Left ventricle myocardium inferior (tissue), 1 donor: ENCODE results near the gene GPRC5D. TPM values are rescaled to one million over a fixed set of nuclear protein-coding genes. Genes with fewer than 3 reads are reported as not detected.

Experiments used
- DNase-seq: peaks from one replicate; pipeline ENCODE4 v3.0.0-alpha.2; 2020
- H3K27ac ChIP-seq: fragments of 200-600 bp; replicated peaks from 2 replicates; pipeline ENCODE4 v1.8.0; 2021
- H3K27me3 ChIP-seq: fragments of 200-600 bp; 2 replicates; pipeline ENCODE4 v1.8.0; 2021; ENCODE audit warnings: low read depth
- H3K36me3 ChIP-seq: fragments of 200-600 bp; 2 replicates; pipeline ENCODE4 v1.8.0; 2021
- H3K4me1 ChIP-seq: fragments of 200-600 bp; 2 replicates; pipeline ENCODE4 v1.8.0; 2021
- H3K4me3 ChIP-seq: fragments of 200-600 bp; 2 replicates; pipeline ENCODE4 v1.8.0; 2021; ENCODE audit warnings: mild to moderate bottlenecking, moderate library complexity
- H3K9me3 ChIP-seq: fragments of 200-600 bp; replicated peaks from 2 replicates; pipeline ENCODE4 v1.8.0; 2021
- intact Hi-C: fragments of 100-400 bp; cut with micrococcal nuclease; formaldehyde crosslinking; loops from one replicate; pipeline ENCODE4 v1.11.0; 2022
- total RNA-seq: library from RNA; stranded (reverse); fragmentation: NEBNext Ultra II Directional; extraction: Animal tissue kit (Norgen Biotek cat#: 25700); gene quantifications from one replicate; pipeline ENCODE4 v1.2.1, GENCODE V29; 2021
- TF ChIP-seq, protein P1 (sequence below): fragments of 200-600 bp; IDR thresholded peaks from 2 replicates; pipeline ENCODE4 v1.8.0; 2021; ENCODE audit warnings: antibody characterized with exemption, mild to moderate bottlenecking, borderline replicate concordance
- donor health status: DM: no; HTN: yes; CAD: no; lungs with severe emphysema.

GPRC5D gene
- total RNA-seq, 1 donor from 2014 or later = not detected

DNA sequence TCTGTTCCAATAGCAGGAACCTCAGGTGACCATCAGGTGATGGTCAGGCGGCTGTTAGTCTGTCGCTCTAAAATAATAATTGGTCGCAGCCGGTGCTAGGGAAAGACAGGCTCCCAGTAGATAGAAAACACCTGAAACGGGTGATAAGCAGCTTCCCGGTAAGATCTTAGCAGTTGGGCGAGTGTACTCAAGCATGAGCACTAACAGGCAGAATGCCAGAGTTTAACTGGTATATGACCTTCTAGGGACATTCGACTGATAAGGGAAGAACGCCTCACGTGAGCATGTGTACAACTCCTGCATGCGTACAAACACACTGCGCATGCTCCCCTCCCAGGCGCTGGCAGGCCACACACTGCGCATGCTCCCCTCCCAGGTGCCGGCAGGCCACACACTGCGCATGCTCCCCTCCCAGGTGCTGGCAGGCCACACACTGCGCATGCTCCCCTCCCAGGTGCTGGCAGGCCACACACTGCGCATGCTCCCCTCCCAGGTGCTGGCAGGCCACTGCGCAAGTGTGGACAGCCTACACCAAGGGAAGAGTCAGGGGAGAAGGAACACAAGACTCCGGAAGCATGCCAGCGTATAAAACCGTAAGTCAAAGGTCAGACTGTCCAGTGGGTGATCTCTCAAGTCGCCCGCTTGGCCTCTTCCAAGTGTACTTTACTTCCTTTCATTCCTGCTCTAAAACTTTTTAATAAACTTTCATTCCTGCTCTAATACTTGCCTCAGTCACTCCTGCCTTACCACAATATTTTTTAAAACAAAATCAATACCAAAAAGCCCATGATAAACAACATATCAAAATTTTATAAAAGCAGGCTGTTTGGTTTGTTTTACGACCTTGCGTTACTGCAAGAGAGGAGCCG, 24.5 kb downstream of the GPRC5D start:
- Histone ChIP-seq H3K27ac (peak overlapping the region; percentile 70), H3K27me3 (no peaks in the 10 kb centered on the region), H3K36me3 (peaks cover 7% of the 10 kb centered on the region), H3K9me3 (peaks cover 4% of the 10 kb centered on the region), H3K4me1 (no peaks in the 10 kb centered on the region), H3K4me3 (peak overlapping the region; percentile 68)
- intact Hi-C loops = no loop called here
- peak; percentile 66 for DNase-seq
- TF ChIP-seq, protein P1, sequence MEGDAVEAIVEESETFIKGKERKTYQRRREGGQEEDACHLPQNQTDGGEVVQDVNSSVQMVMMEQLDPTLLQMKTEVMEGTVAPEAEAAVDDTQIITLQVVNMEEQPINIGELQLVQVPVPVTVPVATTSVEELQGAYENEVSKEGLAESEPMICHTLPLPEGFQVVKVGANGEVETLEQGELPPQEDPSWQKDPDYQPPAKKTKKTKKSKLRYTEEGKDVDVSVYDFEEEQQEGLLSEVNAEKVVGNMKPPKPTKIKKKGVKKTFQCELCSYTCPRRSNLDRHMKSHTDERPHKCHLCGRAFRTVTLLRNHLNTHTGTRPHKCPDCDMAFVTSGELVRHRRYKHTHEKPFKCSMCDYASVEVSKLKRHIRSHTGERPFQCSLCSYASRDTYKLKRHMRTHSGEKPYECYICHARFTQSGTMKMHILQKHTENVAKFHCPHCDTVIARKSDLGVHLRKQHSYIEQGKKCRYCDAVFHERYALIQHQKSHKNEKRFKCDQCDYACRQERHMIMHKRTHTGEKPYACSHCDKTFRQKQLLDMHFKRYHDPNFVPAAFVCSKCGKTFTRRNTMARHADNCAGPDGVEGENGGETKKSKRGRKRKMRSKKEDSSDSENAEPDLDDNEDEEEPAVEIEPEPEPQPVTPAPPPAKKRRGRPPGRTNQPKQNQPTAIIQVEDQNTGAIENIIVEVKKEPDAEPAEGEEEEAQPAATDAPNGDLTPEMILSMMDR = no peak

DNA sequence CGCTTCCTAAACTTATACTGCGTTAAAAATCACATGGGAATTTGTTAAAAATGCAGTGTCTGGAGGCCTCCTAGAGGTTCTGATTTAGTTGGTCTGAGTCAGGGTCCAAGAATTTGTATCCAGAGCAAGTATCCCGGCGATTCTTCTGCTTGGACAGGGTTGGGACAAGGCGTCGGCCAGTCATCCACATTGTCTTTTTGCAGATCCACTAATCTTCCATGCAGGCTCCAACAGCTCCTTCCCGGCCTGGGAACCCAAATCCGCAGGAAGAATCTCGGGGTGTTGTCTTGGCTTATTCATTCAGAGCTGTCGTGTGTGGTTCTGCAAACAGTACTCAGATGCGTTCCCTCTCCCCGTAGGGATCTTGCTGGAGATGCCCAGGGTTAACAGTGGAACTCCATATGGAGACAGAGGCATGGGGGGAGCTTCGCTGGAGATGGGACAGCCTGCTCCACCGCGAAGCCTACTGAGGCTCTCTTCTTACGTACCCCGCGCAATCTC, 25.3 kb downstream of the GPRC5D start:
- H3K36me3 ChIP-seq = peaks cover 7% of the 10 kb centered on the region
- no peaks in the 10 kb centered on the region for H3K4me1 ChIP-seq
- intact Hi-C loops = no loop called here
- H3K27ac ChIP-seq = no peak overlapping the region
- H3K27me3 ChIP-seq = no peaks in the 10 kb centered on the region
- no peak for DNase-seq
- peaks cover 4% of the 10 kb centered on the region for H3K9me3 ChIP-seq
- H3K4me3 ChIP-seq = peak overlapping the region; percentile 68
- TF ChIP-seq, protein P1 = no peak

DNA sequence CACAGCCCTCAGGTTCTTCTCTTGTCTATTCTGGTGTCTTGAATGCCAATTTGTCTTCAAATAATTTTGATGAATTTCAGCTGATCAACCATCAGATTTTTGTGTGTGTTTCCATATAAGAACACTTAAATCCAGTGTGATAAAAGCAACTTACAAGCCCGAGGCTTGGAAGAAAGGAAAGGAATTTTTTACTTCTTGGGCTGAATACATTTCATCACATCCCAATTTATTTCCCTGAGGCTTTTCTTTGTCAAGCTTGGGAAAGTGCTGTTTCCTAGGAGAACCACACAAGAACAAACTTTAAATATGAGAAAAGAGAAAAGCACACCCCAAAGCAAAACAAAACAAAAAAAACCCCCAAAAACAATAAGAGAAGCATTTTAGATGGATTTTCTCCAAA, 26.6 kb downstream of the GPRC5D start:
- peaks cover 3% of the 10 kb centered on the region for H3K36me3 ChIP-seq
- H3K4me3 ChIP-seq = no peak overlapping the region
- TF ChIP-seq, protein P1 = no peak
- intact Hi-C loops = no loop called here
- H3K9me3 ChIP-seq = peaks cover under 1% of the 10 kb centered on the region
- no peaks in the 10 kb centered on the region for H3K27me3 ChIP-seq
- no peak overlapping the region for H3K27ac ChIP-seq
- no peaks in the 10 kb centered on the region for H3K4me1 ChIP-seq
- no peak for DNase-seq

DNA sequence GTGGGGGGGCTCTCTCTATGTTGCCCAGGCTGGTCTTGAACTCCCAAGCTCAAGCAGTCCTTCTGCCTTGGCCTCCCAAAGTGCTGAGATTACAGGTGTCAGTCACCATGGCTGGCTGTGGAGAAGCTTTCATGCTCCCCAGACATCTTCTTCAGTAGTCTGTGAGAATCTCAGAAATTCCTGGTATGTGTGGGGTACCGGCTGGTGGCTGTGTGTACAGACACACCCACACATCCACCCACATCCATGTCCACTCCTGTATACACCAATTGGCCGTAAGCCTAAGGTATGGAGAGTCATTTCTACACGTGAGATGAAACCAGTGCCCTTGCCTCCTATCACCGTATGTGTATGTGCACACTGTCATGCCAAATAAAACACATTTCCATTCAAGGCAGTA, 27.8 kb downstream of the GPRC5D start:
- Histone ChIP-seq H3K4me1 (no peaks in the 10 kb centered on the region), H3K27ac (no peak overlapping the region), H3K27me3 (no peaks in the 10 kb centered on the region), H3K4me3 (no peak overlapping the region), H3K9me3 (no peaks in the 10 kb centered on the region), H3K36me3 (no peaks in the 10 kb centered on the region)
- DNase-seq = no peak
- TF ChIP-seq, protein P1 = no peak
- intact Hi-C loops = no loop called here

DNA sequence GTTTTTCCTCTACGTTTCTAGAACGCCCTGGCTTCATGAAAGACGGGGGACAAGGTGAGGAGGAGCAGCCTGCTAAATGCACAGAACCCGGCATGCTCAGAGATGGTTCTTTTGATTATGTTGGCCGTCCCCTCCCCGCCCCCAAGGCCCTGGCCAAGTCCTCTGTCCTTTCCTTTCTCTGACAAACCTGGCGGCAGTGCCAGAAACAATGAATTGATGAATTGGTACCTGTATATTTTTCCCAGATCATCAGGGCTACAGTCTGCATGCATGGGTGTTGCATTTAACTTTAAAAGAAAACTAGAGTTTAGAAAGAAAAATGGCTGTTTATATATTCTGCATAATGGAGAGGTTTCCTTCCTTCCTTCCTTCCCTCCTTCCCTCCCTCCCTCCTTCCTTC, 29.0 kb downstream of the GPRC5D start:
- H3K36me3 ChIP-seq = no peaks in the 10 kb centered on the region
- no peaks in the 10 kb centered on the region for H3K9me3 ChIP-seq
- H3K4me1 ChIP-seq = no peaks in the 10 kb centered on the region
- H3K4me3 ChIP-seq = no peak overlapping the region
- no peaks in the 10 kb centered on the region for H3K27me3 ChIP-seq
- H3K27ac ChIP-seq = no peak overlapping the region
- intact Hi-C loops = no loop called here
- DNase-seq = no peak
- TF ChIP-seq, protein P1 = no peak
